Measurements from ENCODE around the gene MICAL3. TPM values are rescaled to one million over a fixed set of nuclear protein-coding genes. Genes with fewer than 3 reads are reported as not detected.
"Not testable (repeated sequence)": the region's sequence is repeated elsewhere in the genome, so short reads cannot be mapped to it uniquely, and the experiment has no call there.

Gene MICAL3, protein sequence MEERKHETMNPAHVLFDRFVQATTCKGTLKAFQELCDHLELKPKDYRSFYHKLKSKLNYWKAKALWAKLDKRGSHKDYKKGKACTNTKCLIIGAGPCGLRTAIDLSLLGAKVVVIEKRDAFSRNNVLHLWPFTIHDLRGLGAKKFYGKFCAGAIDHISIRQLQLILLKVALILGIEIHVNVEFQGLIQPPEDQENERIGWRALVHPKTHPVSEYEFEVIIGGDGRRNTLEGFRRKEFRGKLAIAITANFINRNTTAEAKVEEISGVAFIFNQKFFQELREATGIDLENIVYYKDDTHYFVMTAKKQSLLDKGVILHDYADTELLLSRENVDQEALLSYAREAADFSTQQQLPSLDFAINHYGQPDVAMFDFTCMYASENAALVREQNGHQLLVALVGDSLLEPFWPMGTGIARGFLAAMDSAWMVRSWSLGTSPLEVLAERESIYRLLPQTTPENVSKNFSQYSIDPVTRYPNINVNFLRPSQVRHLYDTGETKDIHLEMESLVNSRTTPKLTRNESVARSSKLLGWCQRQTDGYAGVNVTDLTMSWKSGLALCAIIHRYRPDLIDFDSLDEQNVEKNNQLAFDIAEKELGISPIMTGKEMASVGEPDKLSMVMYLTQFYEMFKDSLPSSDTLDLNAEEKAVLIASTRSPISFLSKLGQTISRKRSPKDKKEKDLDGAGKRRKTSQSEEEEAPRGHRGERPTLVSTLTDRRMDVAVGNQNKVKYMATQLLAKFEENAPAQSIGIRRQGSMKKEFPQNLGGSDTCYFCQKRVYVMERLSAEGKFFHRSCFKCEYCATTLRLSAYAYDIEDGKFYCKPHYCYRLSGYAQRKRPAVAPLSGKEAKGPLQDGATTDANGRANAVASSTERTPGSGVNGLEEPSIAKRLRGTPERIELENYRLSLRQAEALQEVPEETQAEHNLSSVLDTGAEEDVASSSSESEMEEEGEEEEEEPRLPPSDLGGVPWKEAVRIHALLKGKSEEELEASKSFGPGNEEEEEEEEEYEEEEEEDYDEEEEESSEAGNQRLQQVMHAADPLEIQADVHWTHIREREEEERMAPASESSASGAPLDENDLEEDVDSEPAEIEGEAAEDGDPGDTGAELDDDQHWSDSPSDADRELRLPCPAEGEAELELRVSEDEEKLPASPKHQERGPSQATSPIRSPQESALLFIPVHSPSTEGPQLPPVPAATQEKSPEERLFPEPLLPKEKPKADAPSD (N-terminal part only)
- 54.8 and 59.9 TPM in 2 replicates for total RNA-seq
- long read RNA-seq, partial matches to known transcripts = 7 of 18 reads
- long read RNA-seq, other reads (novel, unspliced or antisense) = 11 of 18 reads

DNA sequence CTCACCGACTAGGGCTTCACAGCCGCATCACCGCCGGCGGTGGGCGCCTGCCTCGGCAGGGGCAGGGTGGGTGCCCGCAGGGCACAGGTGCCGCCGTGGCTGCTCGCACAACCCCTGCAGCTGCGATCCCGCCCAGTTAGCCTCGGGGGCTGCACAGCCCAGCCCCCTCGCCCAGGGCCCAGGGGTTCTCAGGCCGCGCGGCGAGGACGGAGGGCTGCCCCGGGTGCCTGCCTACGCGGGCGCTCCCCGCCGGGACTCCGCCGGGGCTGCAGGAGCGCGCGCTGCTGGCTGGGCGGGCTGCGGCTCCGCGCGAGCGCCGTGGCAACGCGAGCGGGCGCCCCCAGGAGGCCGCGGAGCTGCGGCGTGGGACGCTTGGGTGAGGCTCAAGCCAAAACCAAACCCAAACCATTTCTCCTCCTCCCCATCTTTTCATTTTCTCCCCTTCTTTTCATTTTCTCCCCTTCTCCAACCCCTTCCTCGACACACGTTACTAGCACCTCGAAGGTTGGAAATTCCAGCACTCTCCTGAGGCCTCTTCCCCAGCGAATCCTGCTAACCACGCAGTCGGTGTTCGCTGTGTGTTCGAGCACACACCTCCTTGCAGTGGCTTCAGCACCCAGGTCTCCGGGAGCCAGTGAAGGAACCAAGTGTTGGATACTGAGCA, at the start of gene MICAL3:
Gene MICAL3 (minus strand): TSS at position 286 of the 664 bp plus-strand sequence. CDS start 117,749 bp downstream, outside the sequence.
- TF ChIP-seq, protein P1, sequence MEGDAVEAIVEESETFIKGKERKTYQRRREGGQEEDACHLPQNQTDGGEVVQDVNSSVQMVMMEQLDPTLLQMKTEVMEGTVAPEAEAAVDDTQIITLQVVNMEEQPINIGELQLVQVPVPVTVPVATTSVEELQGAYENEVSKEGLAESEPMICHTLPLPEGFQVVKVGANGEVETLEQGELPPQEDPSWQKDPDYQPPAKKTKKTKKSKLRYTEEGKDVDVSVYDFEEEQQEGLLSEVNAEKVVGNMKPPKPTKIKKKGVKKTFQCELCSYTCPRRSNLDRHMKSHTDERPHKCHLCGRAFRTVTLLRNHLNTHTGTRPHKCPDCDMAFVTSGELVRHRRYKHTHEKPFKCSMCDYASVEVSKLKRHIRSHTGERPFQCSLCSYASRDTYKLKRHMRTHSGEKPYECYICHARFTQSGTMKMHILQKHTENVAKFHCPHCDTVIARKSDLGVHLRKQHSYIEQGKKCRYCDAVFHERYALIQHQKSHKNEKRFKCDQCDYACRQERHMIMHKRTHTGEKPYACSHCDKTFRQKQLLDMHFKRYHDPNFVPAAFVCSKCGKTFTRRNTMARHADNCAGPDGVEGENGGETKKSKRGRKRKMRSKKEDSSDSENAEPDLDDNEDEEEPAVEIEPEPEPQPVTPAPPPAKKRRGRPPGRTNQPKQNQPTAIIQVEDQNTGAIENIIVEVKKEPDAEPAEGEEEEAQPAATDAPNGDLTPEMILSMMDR (IDR thresholded peaks at IDR 0.05; ENCODE audit: unreplicated experiment) = peak; percentile 71
- Mint-ChIP-seq H3K9me3 (ENCODE audit: low read depth) (no peaks in the 10 kb centered on the region), H3K4me3 (ENCODE audit: low read depth) (peak within 1 kb of the TSS; percentile 79), H3K4me1 (ENCODE audit: low read depth) (peaks cover 12% of the 10 kb centered on the region), H3K36me3 (ENCODE audit: insufficient read depth) (no peaks in the 10 kb centered on the region), H3K27ac (peak within 1 kb of the TSS; percentile 54), H3K27me3 (peaks cover 68% of the 10 kb centered on the region)
- DNase-seq (ENCODE audit: low spot score, unreplicated experiment) = peak; percentile 53

DNA sequence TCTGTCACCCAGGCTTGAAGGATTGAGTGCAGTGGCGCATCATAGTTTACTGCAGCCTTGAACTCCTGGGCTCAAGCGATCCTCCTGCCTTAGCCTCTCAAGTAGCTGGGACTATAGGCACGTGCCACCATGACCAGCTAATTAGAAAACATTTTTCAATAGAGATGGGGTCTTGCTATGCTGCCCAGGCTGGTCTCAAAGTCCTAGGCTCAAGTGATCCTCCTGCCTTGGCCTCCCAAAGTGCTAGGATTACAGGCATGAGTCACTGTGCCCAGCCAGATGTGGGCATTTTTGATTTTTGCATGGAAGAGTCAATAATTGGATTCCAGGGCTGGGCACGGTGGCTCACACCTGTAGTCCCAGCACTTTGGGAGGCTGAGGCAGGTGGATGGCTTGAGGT, 49.6 kb upstream of the MICAL3 start:
- peaks cover 18% of the 10 kb centered on the region for H3K4me1 Mint-ChIP-seq (ENCODE audit: low read depth)
- not testable (repeated sequence) for H3K27ac Mint-ChIP-seq; H3K9me3 Mint-ChIP-seq (ENCODE audit: low read depth); H3K36me3 Mint-ChIP-seq (ENCODE audit: insufficient read depth); H3K27me3 Mint-ChIP-seq; DNase-seq (ENCODE audit: low spot score, unreplicated experiment); H3K4me3 Mint-ChIP-seq (ENCODE audit: low read depth)

DNA sequence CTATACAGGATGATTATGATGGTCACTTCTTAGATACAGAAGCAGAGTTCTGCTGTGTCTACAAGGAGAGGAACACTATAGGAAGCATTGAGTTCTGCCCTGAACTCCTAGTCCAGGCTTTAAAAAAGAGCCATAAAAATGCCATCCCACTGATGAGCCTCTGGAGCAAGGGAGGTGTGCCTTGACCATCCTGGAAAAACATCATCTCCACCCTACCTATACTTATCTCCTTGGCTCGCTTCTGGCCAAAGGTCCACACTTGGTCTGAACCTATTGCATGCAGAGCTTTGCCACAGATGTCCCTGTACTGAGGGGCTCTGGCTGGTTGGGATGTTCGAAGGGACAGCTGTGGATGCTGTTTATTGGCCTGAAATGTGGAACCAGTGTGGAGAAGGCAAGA, 49.1 kb upstream of the MICAL3 start:
- DNase-seq (ENCODE audit: low spot score, unreplicated experiment) = no peak
- H3K36me3 Mint-ChIP-seq (ENCODE audit: insufficient read depth) = no peaks in the 10 kb centered on the region
- peaks cover 16% of the 10 kb centered on the region for H3K4me1 Mint-ChIP-seq (ENCODE audit: low read depth)
- H3K27ac Mint-ChIP-seq = no peak overlapping the region
- H3K27me3 Mint-ChIP-seq = peaks cover 4% of the 10 kb centered on the region
- H3K9me3 Mint-ChIP-seq (ENCODE audit: low read depth) = no peaks in the 10 kb centered on the region
- no peak overlapping the region for H3K4me3 Mint-ChIP-seq (ENCODE audit: low read depth)
- TF ChIP-seq, protein P1 (IDR thresholded peaks at IDR 0.05; ENCODE audit: unreplicated experiment) = no peak

DNA sequence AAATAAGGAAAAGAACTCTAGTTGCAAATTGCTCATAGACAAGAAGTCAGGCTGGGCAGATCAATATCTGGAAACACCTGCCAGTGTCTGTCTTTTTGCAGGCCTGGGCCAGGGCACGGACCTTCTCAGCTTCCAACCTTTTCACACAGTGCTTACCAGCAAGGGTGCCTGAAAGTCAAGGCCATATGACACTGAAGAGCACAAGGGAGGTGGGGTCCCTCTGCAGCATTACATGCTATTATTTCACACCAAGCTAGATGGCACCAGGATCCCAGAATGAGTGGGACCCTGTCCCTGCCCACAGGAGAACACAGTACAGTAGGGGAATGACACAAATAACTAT, 47.6 kb upstream of the MICAL3 start:
- Mint-ChIP-seq H3K36me3 (ENCODE audit: insufficient read depth) (no peaks in the 10 kb centered on the region), H3K27me3 (peaks cover 11% of the 10 kb centered on the region), H3K4me3 (ENCODE audit: low read depth) (no peak overlapping the region), H3K9me3 (ENCODE audit: low read depth) (no peaks in the 10 kb centered on the region), H3K27ac (no peak overlapping the region), H3K4me1 (ENCODE audit: low read depth) (peaks cover 12% of the 10 kb centered on the region)
- DNase-seq (ENCODE audit: low spot score, unreplicated experiment) = no peak
- TF ChIP-seq, protein P1 (IDR thresholded peaks at IDR 0.05; ENCODE audit: unreplicated experiment) = no peak

DNA sequence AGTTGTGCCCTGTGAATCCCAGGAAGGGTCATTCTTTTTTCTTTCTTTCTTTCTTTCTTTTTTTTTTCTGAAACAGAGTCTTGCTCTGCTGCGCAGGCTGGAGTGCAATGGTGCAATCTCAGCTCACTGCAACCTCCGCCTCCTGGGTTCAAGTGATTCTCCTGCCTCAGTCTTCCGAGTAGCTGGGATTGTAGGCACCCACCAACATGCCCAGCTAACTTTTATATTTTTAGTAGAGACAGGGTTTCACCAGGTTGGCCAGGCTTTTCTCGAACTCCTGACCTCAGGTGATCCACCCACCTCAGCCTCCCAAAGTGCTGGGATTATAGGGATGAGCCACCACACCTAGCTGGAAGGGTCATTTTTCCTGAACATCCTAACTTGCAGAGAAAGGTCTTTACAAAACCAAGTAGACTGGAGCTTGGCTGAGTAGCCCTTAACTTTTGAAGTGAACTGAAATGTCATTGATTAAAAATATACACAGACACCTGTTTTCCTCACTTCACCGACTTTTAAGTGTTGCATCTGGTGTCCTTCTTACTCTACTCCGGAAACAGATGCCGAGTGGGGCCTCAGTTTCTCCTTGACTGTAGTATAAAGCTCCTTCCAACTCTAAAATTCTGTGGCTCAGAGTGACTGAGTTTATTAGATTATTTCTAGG, 47.1 kb upstream of the MICAL3 start:
- H3K9me3 Mint-ChIP-seq (ENCODE audit: low read depth); H3K27ac Mint-ChIP-seq; H3K4me3 Mint-ChIP-seq (ENCODE audit: low read depth); H3K4me1 Mint-ChIP-seq (ENCODE audit: low read depth); H3K36me3 Mint-ChIP-seq (ENCODE audit: insufficient read depth); DNase-seq (ENCODE audit: low spot score, unreplicated experiment): not testable (repeated sequence)
- peaks cover 13% of the 10 kb centered on the region for H3K27me3 Mint-ChIP-seq
